Hematopoietic multipotent progenitor cell treated with erythropoietin and hydrocortisone succinate and interleukin-3 and kit ligand, for 6 days (in vitro differentiated cells): ENCODE measurements around the gene CDH13.
"Not testable (repeated sequence)": the region's sequence is repeated elsewhere in the genome, so short reads cannot be mapped to it uniquely, and the experiment has no call there.

Experiments
- DNase-seq: peaks from one replicate; pipeline ENCODE4 v3.0.0-alpha.2; 2015

The CDH13 gene

DNA sequence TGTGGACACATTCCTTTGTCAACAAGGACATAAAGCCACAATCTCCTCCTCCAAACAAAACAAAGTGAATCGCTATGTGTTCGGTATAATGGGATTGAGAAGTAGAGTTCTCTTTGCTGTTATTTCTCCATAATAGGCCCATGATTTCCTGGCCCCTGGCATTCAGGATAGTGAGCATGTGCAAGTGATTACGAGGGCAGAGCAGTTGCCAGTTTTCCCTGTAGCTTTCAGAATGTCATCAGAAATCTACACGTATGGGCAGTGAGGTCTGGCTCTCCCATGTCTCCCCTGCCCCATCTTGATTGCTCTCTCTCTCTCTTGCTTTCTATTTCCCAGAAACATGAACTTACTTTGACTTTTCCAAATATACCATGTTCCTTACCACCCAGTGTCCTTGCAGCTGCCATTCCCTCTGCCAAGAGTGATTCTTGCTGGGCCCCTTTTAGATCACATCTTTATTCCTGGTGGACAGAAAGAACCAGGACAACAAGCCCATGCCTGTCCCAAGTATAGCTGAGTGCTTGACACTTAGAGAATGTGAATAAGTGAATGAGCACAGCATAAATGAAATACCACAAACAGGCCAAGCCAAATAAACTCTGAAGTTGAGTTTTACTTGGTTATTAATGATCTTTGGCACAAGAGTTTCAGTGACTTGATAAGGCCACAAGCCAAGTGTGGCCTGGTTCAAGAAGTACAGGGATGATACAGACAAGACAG, 273.1 kb downstream of the CDH13 start:
- DNase-seq: no peak

DNA sequence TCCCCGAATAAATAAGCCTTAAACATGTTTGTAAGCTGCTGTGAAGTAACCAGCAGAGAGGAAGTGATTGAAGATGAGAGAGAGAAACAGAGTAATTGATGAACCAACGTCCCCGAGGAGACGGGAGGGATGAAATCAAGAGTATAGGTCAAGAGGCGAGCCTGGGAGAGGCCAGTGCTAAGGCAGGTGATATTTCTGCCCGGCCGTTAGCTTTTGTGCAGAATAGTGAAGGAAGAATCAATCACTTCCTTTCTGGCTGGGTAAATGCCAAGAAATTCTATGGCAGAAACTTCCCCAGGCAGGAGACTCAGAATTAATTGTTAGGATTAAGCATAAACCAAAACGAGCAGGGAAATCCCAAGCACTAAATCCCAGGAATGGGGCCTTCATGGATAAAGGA, 273.8 kb downstream of the CDH13 start:
- no peak for DNase-seq

DNA sequence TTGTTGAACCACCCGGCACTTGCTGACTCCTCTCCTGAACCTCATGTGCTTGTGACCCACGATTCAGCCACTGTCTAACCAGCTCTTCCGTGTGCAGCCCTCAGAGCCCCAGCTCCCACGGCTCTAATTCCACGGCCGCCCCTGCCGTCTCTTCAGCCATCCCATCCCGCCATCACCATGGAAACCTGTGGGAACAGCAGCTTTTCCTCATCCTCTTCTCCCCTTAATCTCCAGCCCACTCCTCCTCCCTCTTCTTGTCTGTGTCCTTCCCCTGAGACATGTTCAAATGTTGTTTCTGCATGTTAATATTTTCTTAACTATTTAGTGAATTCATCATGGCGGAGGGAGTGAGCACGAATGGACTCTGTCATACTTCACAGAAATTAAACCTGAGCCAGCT, 285.2 kb downstream of the CDH13 start:
- no peak for DNase-seq

DNA sequence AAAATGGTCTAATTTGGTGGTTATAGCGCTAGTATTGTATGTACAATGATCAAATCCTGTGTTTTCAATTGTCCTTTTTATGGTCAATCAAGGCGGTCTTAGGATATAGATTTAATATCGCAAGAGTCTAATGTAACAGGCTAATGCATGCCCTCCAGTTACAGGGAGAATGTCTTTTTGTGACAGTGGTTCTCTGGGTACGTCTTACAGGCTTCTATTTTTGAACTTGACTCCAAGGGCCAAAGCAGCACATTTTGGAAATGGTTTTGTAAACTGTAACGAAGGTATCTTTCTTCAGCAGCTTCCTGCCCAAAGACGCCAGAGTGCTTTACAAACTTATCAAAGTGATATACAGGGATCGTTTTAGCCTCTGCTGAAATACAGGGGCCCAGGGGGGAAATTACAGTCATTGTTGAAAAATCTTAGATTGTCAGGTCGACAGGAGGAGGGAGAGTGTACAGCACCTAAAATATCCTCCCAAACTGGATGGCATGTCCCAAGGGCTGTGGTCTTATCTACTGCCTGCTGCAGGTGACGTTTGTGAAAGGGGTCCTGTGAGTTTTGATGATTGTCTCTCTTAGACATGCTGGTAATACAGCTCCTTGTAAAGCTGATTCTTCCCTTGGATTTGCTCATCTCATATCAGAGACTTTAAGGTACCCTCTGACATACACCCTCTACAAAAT, 288.5 kb downstream of the CDH13 start:
- DNase-seq: no peak

DNA sequence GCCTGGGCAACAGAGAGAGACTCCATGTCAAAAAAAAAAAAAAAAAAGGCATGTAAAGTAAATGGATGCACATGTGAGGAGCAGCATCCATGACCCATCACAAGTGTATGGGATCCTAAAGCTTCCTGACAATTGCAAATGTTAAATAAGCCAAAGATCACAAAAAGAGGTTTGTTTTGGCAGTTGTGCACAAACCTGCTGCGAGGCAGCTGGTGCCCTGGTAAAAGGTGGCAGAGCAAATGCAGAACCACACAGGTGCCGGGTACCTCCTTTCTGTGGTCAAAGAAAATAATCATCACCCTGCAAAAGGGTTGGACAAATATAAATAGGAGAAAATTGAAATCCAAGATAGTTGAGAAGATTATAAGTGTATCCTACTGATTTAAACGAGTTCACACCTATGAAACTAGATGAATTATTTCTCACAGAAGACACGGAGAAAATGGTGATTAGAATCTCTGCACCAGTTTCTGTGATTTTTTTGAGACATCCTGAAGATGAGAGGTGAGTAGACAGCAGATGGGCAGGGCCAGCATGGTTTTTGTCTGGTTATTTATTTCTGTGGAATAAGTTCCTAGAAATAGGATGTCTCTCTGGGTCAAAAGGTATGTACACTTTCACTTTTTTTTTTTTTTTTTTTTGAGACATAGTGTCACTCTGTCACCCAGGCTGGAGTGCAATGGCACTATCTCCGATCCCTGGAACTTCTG, 291.3 kb downstream of the CDH13 start:
- DNase-seq: no peak

DNA sequence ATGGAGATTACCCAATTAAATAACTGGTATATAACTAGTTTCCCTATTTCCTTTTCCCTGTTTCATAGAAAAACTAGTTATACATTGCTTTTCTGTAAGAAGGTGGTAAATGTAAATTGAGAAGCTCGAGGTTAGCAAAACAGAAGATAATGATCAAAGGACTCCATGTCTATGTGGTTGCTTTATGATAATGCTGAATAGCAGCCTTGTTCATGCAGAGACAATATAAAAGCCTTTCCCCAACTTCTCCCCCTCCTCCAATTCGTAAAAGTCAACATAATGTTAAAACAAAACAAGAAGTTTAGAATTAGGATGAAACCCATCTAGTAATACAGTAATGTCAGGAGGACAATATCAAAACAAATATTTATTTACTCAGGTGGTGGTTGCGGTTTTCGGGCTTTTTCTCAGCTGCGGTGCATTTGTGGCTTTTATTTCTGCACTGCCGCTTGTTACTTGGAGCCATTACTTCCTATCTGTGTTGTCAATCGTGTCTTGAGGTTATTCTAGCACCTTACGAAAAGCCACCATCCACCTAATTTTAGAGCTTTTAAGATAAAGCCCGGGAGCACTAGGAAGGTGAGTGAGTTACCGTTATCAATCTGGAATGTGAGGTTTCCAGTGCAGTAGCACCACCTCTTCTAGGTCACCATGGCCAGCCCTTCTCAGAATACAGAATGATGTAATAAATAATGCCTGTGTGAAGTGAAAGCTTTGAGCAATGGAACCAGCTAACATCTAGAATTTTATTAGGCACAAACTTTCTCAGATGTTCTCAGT, 297.5 kb downstream of the CDH13 start:
- no peak for DNase-seq

DNA sequence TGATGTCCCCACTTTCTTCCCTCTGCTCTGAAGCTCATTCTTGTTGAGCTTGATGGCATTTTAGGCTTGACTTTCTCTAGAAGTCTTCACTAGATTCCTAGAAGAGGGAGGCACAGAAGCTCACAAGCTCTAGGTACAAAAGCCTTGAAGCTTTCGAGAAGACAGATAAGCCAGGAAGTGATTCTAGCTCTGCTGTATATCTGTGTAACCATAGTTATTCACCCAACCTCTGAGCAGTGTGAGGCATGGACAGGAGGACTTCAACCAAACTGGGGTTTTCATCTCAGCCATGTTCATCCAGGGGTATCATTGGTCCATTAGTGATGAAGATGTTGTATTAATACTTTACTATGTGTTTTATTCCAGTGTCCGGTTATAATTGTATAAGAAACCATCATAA, 299.7 kb downstream of the CDH13 start:
- no peak for DNase-seq

DNA sequence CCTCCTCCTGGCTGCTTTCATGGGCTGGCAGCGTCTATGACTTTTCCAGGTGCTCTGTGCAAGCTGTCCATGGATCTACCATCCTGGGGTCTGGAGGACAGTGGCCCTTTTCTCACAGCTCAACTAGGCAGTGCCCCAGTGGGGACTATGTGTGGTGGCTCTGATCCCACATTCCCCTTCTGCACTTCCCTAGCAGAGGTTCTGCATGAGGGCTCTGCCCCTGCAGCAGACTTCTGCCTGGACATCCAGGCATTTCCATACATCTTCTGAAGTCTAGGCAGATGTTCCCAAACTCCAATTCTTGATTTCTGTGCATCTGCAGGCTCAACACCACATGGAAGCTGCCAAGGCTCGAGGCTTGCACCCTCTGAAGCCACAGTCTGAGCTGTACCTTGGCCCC, 307.2 kb downstream of the CDH13 start:
- DNase-seq: not testable (repeated sequence)

DNA sequence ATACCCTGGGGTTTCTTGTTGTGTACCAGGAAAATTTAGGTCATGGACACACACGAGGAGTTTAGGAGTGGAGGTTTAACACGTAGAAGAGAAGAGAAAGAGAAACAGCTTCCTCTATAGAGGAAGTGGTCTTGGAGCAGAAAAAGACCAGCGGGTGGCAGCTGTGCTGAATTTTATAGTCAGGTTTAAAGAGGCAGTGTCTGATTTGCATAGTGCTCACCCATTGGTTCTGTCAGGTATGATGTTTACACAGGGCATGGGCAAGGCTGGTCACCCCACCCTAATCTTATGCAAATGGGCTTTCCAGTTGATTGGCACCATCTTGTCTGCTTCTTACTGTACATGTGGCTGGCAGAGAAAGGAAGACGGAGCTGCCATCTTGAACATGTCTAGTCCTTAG, 309.0 kb downstream of the CDH13 start:
- peak; percentile 2 for DNase-seq

DNA sequence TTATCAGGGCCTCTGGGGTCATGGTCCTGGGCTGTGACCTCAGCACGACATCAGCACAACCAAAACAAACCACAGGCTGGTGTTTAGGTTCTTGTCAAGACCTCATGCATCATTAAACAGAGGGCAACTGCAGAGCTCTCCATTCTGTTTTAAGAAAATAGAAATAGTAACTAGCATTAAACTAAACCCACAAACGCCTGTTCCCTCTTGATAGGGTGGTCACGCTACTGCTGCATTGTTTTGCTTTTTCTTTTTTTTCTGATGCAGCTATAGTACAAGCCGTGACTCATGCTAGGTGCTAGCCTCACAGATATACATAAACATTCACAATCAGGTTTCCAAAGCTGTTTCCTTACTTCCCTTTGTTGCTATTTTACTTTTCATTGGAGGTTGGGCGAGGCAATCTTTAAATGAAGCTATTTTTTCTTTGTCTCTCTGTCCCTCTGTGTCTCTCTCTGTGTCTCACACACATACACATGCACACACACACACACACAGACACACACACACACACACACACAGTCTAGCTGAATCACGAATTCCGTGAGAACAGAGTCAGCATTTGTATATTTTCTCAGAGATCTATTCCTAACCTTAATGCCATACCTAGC, 310.3 kb downstream of the CDH13 start:
- peak; percentile 28 for DNase-seq

DNA sequence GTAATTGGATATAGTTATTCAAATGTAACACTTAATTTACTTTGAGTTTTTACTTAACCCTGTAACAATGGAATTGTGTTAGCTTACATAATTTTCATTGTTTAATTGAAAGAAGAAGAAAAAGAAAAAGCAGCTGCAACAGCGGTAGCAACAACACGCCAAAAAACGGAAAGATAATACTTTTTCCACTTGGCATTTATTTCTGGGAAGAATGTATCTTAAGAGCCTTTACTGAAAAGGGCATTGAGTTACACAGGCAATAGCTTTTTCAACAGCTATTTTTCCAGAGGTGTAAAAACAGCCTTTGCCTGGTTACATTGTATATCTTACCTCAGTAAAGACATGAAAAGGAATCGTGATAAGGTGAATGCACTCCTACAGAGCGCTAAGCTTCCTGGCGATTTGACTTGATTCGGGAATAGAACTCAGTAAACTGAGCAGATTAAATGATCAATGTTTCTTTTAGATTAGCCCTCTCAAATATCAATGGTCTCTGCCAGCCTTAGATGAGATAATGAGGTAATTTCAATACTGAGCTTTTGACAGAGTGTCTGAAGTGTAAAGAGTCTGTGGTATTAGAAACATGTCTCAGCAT, 311.3 kb downstream of the CDH13 start:
- DNase-seq: no peak

DNA sequence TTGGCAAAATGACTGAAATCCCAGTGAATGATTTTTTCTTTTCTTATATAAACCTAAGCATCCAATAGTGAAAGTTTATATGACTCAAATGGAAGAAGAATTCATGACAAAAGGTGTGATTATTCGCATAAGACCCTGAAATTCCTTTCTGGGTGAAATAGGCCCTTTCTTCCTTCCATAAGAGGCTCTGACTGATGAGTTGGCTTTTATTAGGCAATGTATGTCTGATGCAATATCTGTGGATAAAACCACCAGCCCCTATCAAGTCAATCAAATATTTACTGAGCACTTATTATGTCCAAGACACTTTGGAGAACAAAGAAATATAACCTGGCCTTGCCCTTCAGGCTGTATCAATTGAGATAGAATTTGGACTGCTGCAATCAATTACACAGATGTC, 316.6 kb downstream of the CDH13 start:
- DNase-seq: no peak

DNA sequence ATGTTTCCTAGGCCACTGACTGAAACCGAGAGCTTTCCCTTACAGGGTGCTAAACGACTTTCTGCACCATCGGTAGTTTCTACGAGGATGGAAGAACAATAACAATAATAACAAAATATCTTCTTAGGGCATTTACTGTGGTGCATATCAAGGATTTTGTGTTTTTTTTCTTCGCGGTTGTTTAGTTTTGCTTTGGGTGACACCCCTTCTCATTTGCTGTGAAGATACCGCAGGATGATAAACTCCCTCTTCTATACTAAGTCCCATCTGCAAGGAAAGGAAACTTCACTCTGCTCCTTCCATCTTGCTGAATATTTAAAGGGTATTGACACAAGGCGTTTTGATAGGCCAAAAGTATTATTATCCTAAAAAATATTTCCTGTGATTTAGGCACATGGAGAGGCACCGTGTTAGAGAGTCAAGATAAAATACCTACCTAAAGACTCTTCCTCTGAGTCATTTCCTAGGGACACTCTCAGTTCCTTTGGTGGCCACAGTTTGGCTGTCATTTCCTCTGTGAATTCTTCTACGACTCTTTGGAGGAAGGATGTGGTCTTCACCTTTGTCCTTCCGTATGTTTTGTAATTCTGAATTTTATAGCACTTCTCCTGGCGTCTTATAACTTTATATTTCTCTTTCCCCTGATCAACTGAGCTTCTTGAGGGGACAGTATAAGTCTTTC, 318.8 kb downstream of the CDH13 start:
- DNase-seq: no peak

DNA sequence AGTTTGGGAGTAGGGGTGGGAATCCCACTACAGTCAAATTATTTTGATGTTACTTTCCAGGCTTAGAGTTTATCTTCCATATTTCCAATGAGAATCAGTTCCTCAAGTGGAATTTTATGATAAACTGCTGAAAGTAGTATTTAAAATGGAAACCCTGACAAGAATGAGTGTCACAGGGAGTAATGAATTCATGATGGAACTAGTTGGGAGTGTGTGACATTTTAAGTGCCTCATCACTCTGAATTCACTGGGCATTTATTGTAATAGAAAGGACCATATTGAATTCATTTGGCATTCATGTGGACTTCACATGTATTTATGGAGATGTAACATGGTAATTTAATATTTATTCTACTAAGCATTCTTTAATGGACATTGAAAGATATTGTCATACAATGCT, 320.9 kb downstream of the CDH13 start:
- no peak for DNase-seq

DNA sequence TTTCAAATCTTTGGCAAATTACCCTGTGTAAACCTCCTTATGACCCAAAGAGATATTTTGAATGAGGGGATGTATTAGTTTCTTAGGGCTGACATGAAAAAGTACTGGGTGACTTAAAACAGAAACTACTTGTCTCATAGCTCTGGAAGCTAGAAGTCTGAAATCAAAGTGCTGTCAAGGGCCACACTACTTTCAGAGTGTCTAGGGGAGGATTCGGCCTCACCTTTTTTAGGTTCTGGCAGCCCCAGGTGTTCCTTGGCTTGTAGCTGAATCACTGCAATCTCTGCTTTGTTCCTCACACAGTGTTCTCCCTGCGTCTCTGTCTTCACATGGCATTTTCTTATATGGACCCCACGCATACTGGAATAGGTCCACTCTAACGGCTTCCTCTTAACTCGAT, 322.2 kb downstream of the CDH13 start:
- no peak for DNase-seq

DNA sequence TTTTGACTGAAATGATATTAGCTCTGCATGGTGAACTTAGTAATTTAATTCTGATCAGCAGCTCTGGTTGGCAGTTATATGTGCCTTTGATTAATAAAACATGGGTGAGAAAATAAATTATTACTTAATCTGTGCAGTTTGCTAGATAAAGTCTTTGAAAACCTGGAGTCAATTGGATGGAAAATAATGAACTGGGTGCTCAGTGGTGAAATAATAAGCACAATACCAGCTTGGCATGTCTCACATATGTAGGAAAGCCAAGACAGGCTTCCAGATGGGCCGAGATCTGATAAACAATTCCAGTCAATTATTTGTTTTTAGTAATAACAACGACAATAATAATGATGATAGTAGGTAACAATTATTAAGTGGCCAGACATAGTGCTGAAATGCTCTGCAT, 326.7 kb downstream of the CDH13 start:
- DNase-seq: no peak

DNA sequence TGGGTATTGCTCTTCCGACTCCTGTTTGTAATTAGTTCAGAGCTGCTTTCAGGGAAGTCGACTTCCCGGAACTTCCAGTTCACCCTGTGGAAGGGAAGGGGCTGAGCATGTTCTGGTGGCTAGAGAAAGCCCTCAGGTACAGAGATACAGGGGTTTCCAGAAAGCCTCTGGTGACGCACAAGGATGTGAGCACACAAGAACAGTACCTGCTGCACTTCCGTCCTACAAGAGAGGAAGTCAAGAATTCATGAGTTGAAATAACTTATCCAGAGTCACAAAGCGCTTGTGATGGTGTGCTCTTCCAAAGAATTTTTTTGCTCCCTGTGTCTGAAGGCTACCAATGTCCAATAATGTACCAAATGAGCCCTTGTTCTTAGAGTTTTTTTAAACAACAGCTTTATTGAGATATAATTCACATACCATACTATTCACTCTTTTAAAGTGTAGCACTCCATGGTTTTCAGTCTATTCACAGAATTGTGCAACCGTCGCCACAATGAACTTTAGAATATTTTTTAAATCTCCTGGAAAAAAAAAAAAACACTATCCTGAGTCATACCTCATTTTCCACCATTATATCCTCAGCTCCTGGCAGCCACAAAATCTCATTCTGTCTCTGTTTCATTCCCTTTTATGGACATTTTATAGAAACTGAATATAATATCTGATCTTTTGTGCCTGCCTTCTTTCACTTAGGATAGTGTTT, 327.6 kb downstream of the CDH13 start:
- no peak for DNase-seq

DNA sequence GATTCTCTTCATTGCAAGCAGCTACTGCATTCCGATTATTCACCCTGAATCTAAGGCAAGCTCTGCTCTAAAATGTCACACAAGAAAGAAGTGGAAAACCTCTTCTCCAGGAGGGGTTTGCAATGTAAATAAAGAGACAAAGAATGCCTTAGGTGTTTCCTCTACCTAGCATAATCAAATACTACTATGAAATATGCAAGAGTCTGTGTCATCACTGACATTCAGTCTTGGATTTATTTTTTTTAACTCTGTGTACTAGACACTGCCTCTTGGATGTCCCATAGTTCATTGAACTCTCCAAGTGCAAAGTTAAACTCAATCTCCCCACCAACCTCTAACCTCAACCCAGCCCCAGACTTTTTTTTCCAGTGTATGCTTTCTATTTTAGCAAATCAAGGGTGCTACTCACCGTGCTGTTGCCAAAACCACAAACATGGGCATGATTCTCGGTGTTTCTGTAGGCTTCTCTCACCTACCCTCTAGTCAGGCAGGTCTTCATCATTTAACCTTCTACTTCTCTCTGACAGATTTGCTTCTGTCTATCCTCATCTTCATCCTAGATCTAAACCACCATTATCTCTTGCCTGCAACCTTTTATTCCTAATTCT, 329.1 kb downstream of the CDH13 start:
- DNase-seq: no peak

DNA sequence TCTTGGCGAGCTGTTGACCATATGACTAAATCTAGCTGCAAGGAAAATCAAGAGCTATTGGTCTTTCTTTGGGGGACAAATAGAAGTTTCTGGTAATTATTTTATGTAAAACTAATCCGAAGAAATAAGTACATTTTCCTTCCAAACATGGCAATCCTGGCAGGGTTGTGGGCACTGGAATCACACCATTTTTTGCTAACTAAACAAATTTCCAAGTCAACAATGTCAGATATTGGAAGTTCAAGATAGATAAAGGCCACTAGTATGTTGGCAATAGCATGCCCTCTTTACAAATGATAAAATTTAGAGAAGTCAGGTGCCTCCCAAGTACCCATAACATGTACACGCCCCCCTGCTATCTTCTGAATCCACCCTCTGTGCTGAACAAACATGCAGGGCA, 330.4 kb downstream of the CDH13 start:
- no peak for DNase-seq

DNA sequence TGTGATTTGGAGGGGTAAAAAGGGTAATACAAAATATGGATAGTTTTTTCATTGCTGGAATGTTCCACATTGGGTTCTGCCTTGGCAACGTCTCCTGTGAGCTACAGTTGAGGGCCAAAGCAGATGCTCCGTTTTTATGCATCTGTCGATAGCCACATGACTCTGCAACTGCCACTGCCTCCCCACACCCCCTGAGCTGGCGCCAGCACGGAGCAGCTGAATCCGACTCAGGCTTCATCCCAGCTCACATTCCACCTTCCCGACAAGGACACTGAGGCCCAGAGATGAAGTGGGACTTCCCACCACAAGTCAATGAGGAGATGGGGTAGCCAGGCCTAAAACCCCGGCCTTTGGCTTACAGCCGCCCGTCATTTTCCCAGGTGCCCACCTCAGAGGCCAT, 334.1 kb downstream of the CDH13 start:
- DNase-seq: no peak

DNA sequence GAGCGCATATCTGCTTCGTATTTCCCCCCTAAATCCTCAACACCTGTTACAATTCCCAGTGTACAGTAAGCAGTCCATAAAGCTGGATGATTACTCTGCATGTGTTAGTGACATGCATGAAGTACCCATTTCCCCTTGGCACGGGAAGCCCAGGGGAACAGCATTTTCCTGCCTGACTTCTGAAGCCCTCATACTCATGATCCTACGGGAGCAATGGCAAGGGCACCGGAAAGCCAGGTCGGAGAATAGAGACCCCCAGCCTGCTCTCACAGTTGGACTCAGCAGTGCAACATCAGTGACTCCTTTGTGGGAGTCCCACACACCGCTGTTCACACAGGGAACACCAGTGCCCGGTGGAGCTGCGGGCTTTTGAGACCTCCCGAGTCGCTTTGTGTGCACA, 336.9 kb downstream of the CDH13 start:
- DNase-seq: no peak
